Measurements from ENCODE around the gene TMOD1. TPM values are rescaled to one million over a fixed set of nuclear protein-coding genes. Genes with fewer than 3 reads are reported as not detected.

The TMOD1 gene
- total RNA-seq, 1 experiment from 2014 or later: 1.0 TPM

- ChIA-PET POLR2A (no interaction called here), CTCF (no interaction called here)
- DNase-seq (ENCODE audit: low spot score): no peak
- H3K4me1 Mint-ChIP-seq: no peaks in the 10 kb centered on the region
- no peak overlapping the region for H3K4me3 Mint-ChIP-seq
- TF ChIP-seq TP53 (CRISPR knock-in tag; IDR thresholded peaks at IDR 0.05) (no peak), TEAD4 (CRISPR knock-in tag; IDR thresholded peaks at IDR 0.05) (no peak), TCF7 (CRISPR knock-in tag; IDR thresholded peaks at IDR 0.05; ENCODE audit: low read depth) (no peak), ZNF138 (CRISPR knock-in tag; conservative IDR thresholded peaks at IDR 0.05) (no peak), ZNF512 (CRISPR knock-in tag; IDR thresholded peaks at IDR 0.05; ENCODE audit: borderline replicate concordance) (no peak), ZNF396 (CRISPR knock-in tag; IDR thresholded peaks at IDR 0.05; ENCODE audit: borderline replicate concordance) (no peak), ZNF219 (CRISPR knock-in tag; IDR thresholded peaks at IDR 0.05; ENCODE audit: borderline replicate concordance) (no peak), HMGA2 (CRISPR knock-in tag; IDR thresholded peaks at IDR 0.05) (no peak)
- TF ChIP-seq, protein P1, sequence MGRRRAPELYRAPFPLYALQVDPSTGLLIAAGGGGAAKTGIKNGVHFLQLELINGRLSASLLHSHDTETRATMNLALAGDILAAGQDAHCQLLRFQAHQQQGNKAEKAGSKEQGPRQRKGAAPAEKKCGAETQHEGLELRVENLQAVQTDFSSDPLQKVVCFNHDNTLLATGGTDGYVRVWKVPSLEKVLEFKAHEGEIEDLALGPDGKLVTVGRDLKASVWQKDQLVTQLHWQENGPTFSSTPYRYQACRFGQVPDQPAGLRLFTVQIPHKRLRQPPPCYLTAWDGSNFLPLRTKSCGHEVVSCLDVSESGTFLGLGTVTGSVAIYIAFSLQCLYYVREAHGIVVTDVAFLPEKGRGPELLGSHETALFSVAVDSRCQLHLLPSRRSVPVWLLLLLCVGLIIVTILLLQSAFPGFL (CRISPR knock-in tag; IDR thresholded peaks at IDR 0.05; ENCODE audit: borderline replicate concordance): no peak
- TF ChIP-seq, protein P2, sequence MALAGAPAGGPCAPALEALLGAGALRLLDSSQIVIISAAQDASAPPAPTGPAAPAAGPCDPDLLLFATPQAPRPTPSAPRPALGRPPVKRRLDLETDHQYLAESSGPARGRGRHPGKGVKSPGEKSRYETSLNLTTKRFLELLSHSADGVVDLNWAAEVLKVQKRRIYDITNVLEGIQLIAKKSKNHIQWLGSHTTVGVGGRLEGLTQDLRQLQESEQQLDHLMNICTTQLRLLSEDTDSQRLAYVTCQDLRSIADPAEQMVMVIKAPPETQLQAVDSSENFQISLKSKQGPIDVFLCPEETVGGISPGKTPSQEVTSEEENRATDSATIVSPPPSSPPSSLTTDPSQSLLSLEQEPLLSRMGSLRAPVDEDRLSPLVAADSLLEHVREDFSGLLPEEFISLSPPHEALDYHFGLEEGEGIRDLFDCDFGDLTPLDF (CRISPR knock-in tag; IDR thresholded peaks at IDR 0.05): no peak
- TF ChIP-seq, protein P3, sequence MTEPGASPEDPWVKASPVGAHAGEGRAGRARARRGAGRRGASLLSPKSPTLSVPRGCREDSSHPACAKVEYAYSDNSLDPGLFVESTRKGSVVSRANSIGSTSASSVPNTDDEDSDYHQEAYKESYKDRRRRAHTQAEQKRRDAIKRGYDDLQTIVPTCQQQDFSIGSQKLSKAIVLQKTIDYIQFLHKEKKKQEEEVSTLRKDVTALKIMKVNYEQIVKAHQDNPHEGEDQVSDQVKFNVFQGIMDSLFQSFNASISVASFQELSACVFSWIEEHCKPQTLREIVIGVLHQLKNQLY (CRISPR knock-in tag; IDR thresholded peaks at IDR 0.05): no peak
- TF ChIP-seq, protein P4, sequence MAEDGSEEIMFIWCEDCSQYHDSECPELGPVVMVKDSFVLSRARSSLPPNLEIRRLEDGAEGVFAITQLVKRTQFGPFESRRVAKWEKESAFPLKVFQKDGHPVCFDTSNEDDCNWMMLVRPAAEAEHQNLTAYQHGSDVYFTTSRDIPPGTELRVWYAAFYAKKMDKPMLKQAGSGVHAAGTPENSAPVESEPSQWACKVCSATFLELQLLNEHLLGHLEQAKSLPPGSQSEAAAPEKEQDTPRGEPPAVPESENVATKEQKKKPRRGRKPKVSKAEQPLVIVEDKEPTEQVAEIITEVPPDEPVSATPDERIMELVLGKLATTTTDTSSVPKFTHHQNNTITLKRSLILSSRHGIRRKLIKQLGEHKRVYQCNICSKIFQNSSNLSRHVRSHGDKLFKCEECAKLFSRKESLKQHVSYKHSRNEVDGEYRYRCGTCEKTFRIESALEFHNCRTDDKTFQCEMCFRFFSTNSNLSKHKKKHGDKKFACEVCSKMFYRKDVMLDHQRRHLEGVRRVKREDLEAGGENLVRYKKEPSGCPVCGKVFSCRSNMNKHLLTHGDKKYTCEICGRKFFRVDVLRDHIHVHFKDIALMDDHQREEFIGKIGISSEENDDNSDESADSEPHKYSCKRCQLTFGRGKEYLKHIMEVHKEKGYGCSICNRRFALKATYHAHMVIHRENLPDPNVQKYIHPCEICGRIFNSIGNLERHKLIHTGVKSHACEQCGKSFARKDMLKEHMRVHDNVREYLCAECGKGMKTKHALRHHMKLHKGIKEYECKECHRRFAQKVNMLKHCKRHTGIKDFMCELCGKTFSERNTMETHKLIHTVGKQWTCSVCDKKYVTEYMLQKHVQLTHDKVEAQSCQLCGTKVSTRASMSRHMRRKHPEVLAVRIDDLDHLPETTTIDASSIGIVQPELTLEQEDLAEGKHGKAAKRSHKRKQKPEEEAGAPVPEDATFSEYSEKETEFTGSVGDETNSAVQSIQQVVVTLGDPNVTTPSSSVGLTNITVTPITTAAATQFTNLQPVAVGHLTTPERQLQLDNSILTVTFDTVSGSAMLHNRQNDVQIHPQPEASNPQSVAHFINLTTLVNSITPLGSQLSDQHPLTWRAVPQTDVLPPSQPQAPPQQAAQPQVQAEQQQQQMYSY (CRISPR knock-in tag; IDR thresholded peaks at IDR 0.05): no peak
- no peak for ATAC-seq
- no peaks in the 10 kb centered on the region for H3K36me3 Mint-ChIP-seq
- no peaks in the 10 kb centered on the region for H3K9me3 Mint-ChIP-seq
- peaks cover 5% of the 10 kb centered on the region for H3K27me3 Mint-ChIP-seq (ENCODE audit: low read depth)
- H3K27ac Mint-ChIP-seq: no peak overlapping the region
Observed at GRCh38 chr9:97577051-97577450, 75.6 kb downstream of the TMOD1 start.

GRCh38 chr9:97578846-97579245 is 77.4 kb downstream of the TMOD1 start:
- no peak for TF ChIP-seq SOX15 (CRISPR knock-in tag; IDR thresholded peaks at IDR 0.05)
- DNase-seq (ENCODE audit: low spot score) (no peak), ATAC-seq (no peak)
- ChIA-PET CTCF (interaction anchor here (2.0 kb wide), 1 partner anchor 20 kb away, joined by 11 read pairs; no protein-coding TSS in a partner anchor), POLR2A (interaction anchor here (0.5 kb wide), 1 partner anchor 54 kb away, joined by 3 read pairs; no protein-coding TSS in a partner anchor)
- Mint-ChIP-seq H3K4me1 (no peaks in the 10 kb centered on the region), H3K9me3 (no peaks in the 10 kb centered on the region), H3K36me3 (no peaks in the 10 kb centered on the region), H3K27ac (no peak overlapping the region), H3K4me3 (no peak overlapping the region), H3K27me3 (ENCODE audit: low read depth) (peaks cover 5% of the 10 kb centered on the region; the same call in 1 of the 2 replicates)

GRCh38 chr9:97579914-97580313 is 78.4 kb downstream of the TMOD1 start:
- H3K4me3 Mint-ChIP-seq: no peak overlapping the region
- CTCF ChIA-PET: interaction anchor here (2.0 kb wide), 1 partner anchor 19 kb away, joined by 11 read pairs; no protein-coding TSS in a partner anchor
- H3K27me3 Mint-ChIP-seq (ENCODE audit: low read depth): peaks cover 7% of the 10 kb centered on the region; the same call in 1 of the 2 replicates
- TF ChIP-seq, protein P5, sequence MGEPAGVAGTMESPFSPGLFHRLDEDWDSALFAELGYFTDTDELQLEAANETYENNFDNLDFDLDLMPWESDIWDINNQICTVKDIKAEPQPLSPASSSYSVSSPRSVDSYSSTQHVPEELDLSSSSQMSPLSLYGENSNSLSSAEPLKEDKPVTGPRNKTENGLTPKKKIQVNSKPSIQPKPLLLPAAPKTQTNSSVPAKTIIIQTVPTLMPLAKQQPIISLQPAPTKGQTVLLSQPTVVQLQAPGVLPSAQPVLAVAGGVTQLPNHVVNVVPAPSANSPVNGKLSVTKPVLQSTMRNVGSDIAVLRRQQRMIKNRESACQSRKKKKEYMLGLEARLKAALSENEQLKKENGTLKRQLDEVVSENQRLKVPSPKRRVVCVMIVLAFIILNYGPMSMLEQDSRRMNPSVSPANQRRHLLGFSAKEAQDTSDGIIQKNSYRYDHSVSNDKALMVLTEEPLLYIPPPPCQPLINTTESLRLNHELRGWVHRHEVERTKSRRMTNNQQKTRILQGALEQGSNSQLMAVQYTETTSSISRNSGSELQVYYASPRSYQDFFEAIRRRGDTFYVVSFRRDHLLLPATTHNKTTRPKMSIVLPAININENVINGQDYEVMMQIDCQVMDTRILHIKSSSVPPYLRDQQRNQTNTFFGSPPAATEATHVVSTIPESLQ (CRISPR knock-in tag; IDR thresholded peaks at IDR 0.05): no peak
- TF ChIP-seq RELA (CRISPR knock-in tag; IDR thresholded peaks at IDR 0.05; ENCODE audit: borderline replicate concordance): no peak
- no peak for TF ChIP-seq OVOL2 (CRISPR knock-in tag; IDR thresholded peaks at IDR 0.05; ENCODE audit: borderline replicate concordance)
- TF ChIP-seq ZSCAN18 (CRISPR knock-in tag; IDR thresholded peaks at IDR 0.05): no peak
- no peak for TF ChIP-seq GABPB1 (CRISPR knock-in tag; IDR thresholded peaks at IDR 0.05)
- no peak for TF ChIP-seq JAZF1 (CRISPR knock-in tag; IDR thresholded peaks at IDR 0.05)
- no peak for TF ChIP-seq FOXJ3 (CRISPR knock-in tag; IDR thresholded peaks at IDR 0.05; ENCODE audit: borderline replicate concordance)
- TF ChIP-seq ZNF219 (CRISPR knock-in tag; IDR thresholded peaks at IDR 0.05; ENCODE audit: borderline replicate concordance): no peak
- no peaks in the 10 kb centered on the region for H3K36me3 Mint-ChIP-seq
- no peaks in the 10 kb centered on the region for H3K4me1 Mint-ChIP-seq
- POLR2A ChIA-PET: no interaction called here
- H3K27ac Mint-ChIP-seq: no peak overlapping the region
- no peak for DNase-seq (ENCODE audit: low spot score)
- H3K9me3 Mint-ChIP-seq: no peaks in the 10 kb centered on the region
- ATAC-seq: no peak

Measured in WTC11 (cell line).